HepG2 (cell line): ENCODE measurements around the gene TM4SF4. TPM values are rescaled to one million over a fixed set of nuclear protein-coding genes. Genes with fewer than 3 reads are reported as not detected.

Experiments used
- ATAC-seq: fragments of 200-7000 bp; cut with Tn5 transposase; 3 replicates; pipeline ENCODE4 v1.9.1; 2020; ENCODE audit warnings: mild to moderate bottlenecking, moderate library complexity
- BruUV-seq: library from RNA; stranded (reverse); fragments of 400-500 nt; replicated peaks from 2 replicates; lab custom pipeline; 2021; lab: Mats Ljungman, UMichigan
- CTCF ChIA-PET: fragments of 300-600 bp; formaldehyde crosslinking; extraction: SDS; loops from one replicate; lab custom pipeline; 2021; ENCODE audit warnings: low total read pairs, inconsistent platforms, low intra/inter-chr PET ratio; lab: Yijun Ruan, JAX
- POLR2A ChIA-PET: fragments of 350-600 bp; sonication (Branson Sonifier 250); formaldehyde crosslinking; loops from one replicate; lab custom pipeline; 2020; ENCODE audit warnings: antibody characterized with exemption, inconsistent platforms; lab: Yijun Ruan, JAX
- DNase-seq: peaks from one replicate; pipeline ENCODE4 v3.0.0-alpha.2; 2015; ENCODE audit warnings: low spot score
- FAIRE-seq: peaks from 3 replicates; lab custom pipeline; 2011; peaks lifted over from hg19 to GRCh38; lab: Jason Lieb, UNC
- H2AFZ ChIP-seq: one replicate; pipeline ENCODE4 v1.6.1; 2011; ENCODE audit warnings: low read length, inconsistent platforms
- H3K27ac ChIP-seq: fragments of 300-600 bp; 3 replicates; pipeline ENCODE4 v1.8.0; 2011; ENCODE audit warnings: mixed run types, mild to moderate bottlenecking, mixed read lengths, low read length, inconsistent platforms; ENCODE audit not compliant: insufficient read depth; ENCODE audit errors: extremely low read length
- H3K27me3 ChIP-seq, 2 experiments: fragments of 200-600 bp in 1 of 2; 2 replicates in 1 of 2; 3 replicates in 1 of 2; pipeline versions ENCODE4 v1.6.0 to v1.8.0; 2011; ENCODE audit warnings: low read length in 2 of 2, mild to moderate bottlenecking in 2 of 2, moderate library complexity in 2 of 2, inconsistent platforms in 1 of 2; ENCODE audit not compliant: insufficient read depth in 2 of 2, control insufficient read depth in 1 of 2
- H3K36me3 ChIP-seq, 2 experiments: fragments of 200-600 bp in 1 of 2; replicated peaks in 1 of 2; 2 replicates in 1 of 2; 3 replicates in 1 of 2; pipeline versions ENCODE4 v1.5.1 to v1.8.0; 2011; ENCODE audit warnings: low read length in 2 of 2, inconsistent platforms in 1 of 2; ENCODE audit not compliant: insufficient read depth in 2 of 2, control insufficient read depth in 1 of 2
- H3K4me1 ChIP-seq: 2 replicates; pipeline ENCODE4 v1.5.1; 2012; ENCODE audit warnings: low read length, inconsistent platforms; ENCODE audit not compliant: insufficient read depth
- H3K4me2 ChIP-seq: 2 replicates; pipeline ENCODE4 v1.6.0; 2011; ENCODE audit warnings: low read depth, low read length, inconsistent platforms
- H3K4me3 ChIP-seq, 3 experiments: fragments of 200-600 bp in 1 of 3; sonication (generic), shearing (Covaris generic) in 1 of 3; replicated peaks in 1 of 3; 2 replicates each; pipeline ENCODE4 v1.5.1; 2011 to 2016; ENCODE audit warnings: low read length in 3 of 3, inconsistent platforms in 2 of 3, low read depth in 2 of 3, mild to moderate bottlenecking in 2 of 3, control low read depth in 1 of 3, mixed read lengths in 1 of 3; ENCODE audit not compliant: insufficient read depth in 1 of 3
- H3K79me2 ChIP-seq: one replicate; pipeline ENCODE4 v1.6.1; 2011; ENCODE audit warnings: low read length, inconsistent platforms; ENCODE audit not compliant: insufficient read depth
- H3K9ac ChIP-seq: 2 replicates; pipeline ENCODE4 v1.6.0; 2011; ENCODE audit warnings: mild to moderate bottlenecking, low read depth, low read length, inconsistent platforms; ENCODE audit not compliant: insufficient read depth
- H3K9me3 ChIP-seq: 2 replicates; pipeline ENCODE4 v1.5.1; 2012; ENCODE audit warnings: mild to moderate bottlenecking, low read length
- H4K20me1 ChIP-seq: 2 replicates; pipeline ENCODE4 v1.6.0; 2011; ENCODE audit warnings: inconsistent platforms, mild to moderate bottlenecking, low read length, moderate library complexity; ENCODE audit not compliant: insufficient read depth
- BORCS8-MEF2B ChIP-seq: sonication (generic); formaldehyde crosslinking; IDR thresholded peaks from 2 replicates; pipeline ENCODE4 v1.8.0; 2022; ENCODE audit warnings: mild to moderate bottlenecking, missing genetic modification reagents
- BRD4 ChIP-seq: sonication (generic); formaldehyde crosslinking; IDR thresholded peaks from 2 replicates; pipeline ENCODE4 v1.4.0; 2020; ENCODE audit warnings: missing genetic modification reagents
- ELF3 ChIP-seq: IDR thresholded peaks from 2 replicates; pipeline ENCODE4 v1.6.1; 2016; ENCODE audit warnings: missing genetic modification reagents, missing compliant biosample characterization
- IRF1 ChIP-seq: sonication (generic); formaldehyde crosslinking; IDR thresholded peaks from 2 replicates; pipeline ENCODE4 v1.4.0; 2020; ENCODE audit warnings: low read depth, mild to moderate bottlenecking, missing genetic modification reagents
- NFAT5 ChIP-seq: sonication (generic); formaldehyde crosslinking; IDR thresholded peaks from 2 replicates; pipeline ENCODE4 v1.4.0; 2020; ENCODE audit warnings: missing genetic modification reagents
- PBX3 ChIP-seq: sonication (generic); formaldehyde crosslinking; IDR thresholded peaks from 2 replicates; pipeline ENCODE4 v1.8.1; 2023; ENCODE audit warnings: missing genetic modification reagents, inconsistent platforms, borderline replicate concordance
- RFX1 ChIP-seq: fragments of 450-650 bp; IDR thresholded peaks from 2 replicates; pipeline ENCODE4 v1.6.1; 2017
- RFX3 ChIP-seq: IDR thresholded peaks from 2 replicates; pipeline ENCODE4 v1.6.1; 2016; ENCODE audit warnings: missing biosample characterization, missing genetic modification reagents
- TCF7L2 ChIP-seq: IDR thresholded peaks from 2 replicates; pipeline ENCODE4 v1.6.1; 2011; ENCODE audit warnings: mild to moderate bottlenecking, low read depth, low read length, moderate library complexity
- U2AF2 ChIP-seq: fragments of 200-400 bp; formaldehyde crosslinking; IDR thresholded peaks from 2 replicates; pipeline ENCODE4 v1.6.1; 2017; ENCODE audit warnings: low read depth, mild to moderate bottlenecking, low read length
- ZBTB26 ChIP-seq: IDR thresholded peaks from 2 replicates; pipeline ENCODE4 v1.6.1; 2016; ENCODE audit warnings: missing compliant biosample characterization, missing genetic modification reagents, borderline replicate concordance
- ZMAT3 ChIP-seq: sonication (generic); formaldehyde crosslinking; conservative IDR thresholded peaks from 2 replicates; pipeline ENCODE4 v1.7.0; 2021; ENCODE audit warnings: missing genetic modification reagents
- ZZZ3 ChIP-seq: sonication (generic); formaldehyde crosslinking; IDR thresholded peaks from 2 replicates; pipeline ENCODE4 v1.4.0; 2020; ENCODE audit warnings: missing genetic modification reagents, mild to moderate bottlenecking, borderline replicate concordance
- WGBS: methylation state at CpG from one replicate; pipeline ENCODE4 v1.1.6; 2017; ENCODE audit warnings: low lambda C conversion rate; 5-methylcytosine and 5-hydroxymethylcytosine counted together
- in situ Hi-C: cut with HindIII; loops from 2 replicates; pipeline ENCODE4 v1.10.0; 2017; ENCODE audit warnings: low pct_unique_long_range_greater_than_20kb; ENCODE audit not compliant: extremely low pct_ligation_motif_present
- intact Hi-C: fragments of 100-400 bp; cut with micrococcal nuclease; formaldehyde crosslinking; loops from one replicate; pipeline ENCODE4 v1.10.0; 2022; ENCODE audit not compliant: unreplicated experiment
- polyA plus RNA-seq, 8 experiments: library from polyadenylated mRNA; depleted of rRNA in 3 of 8; stranded (reverse) in 7 of 8; unstranded in 1 of 8; fragments of >200 nt; fragmentation: Illumina TruSeq in 4 of 8; extraction: Trizol in 4 of 8; gene quantifications; 2 replicates each; pipeline versions ENCODE4 v1.2.1 to v1.2.3, GENCODE V29; 2011 to 2016; ENCODE audit warnings: low read depth in 4 of 8, missing spikeins in 1 of 8, mixed read lengths in 1 of 8; ENCODE audit not compliant: insufficient read depth in 1 of 8
- total RNA-seq, 5 experiments: library from RNA; depleted of rRNA; stranded (reverse); fragments of >200 nt; fragmentation: Illumina TruSeq; extraction: Trizol; gene quantifications; 2 replicates each; pipeline ENCODE4 v1.2.3, GENCODE V29; 2016; ENCODE audit warnings: low read depth in 1 of 5

TM4SF4 gene
- total and polyA plus RNA-seq, 2 of the 13 experiments (the other 11 are each of a cell fraction or from before 2014, with no cell fraction given): 0.63 to 0.95 TPM

- TF ChIP-seq NFAT5 (no peak), ZBTB26 (CRISPR knock-in tag) (no peak), U2AF2 (no peak)
- TF ChIP-seq, all 625 proteins: peak for 0
These were observed 42.3 kb upstream of the TM4SF4 start (continued) for GRCh38 chr3:149432149-149432548.

GRCh38 chr3:149435996-149436885 is 38.3 kb upstream of the TM4SF4 start:
- H3K79me2 ChIP-seq: no peaks in the 10 kb centered on the region
- FAIRE-seq (no peak), DNase-seq (no peak), ATAC-seq (0 out of 3 replicates have a peak, but pooled peaks have one; percentile 35)
- H3K27ac ChIP-seq: no peak overlapping the region
- no TSS peak for BruUV-seq
- H3K9me3 ChIP-seq: no peaks in the 10 kb centered on the region
- H3K36me3 ChIP-seq: no peaks in the 10 kb centered on the region
- POLR2A ChIA-PET: no interaction called here
- intact Hi-C loops (no loop called here), in situ Hi-C loops (no loop called here)
- H3K4me1 ChIP-seq: peaks cover 24% of the 10 kb centered on the region
- H4K20me1 ChIP-seq: no peaks in the 10 kb centered on the region
- no peak overlapping the region for H3K4me2 ChIP-seq
- no peak overlapping the region for H3K9ac ChIP-seq
- no peaks in the 10 kb centered on the region for H3K27me3 ChIP-seq
- CTCF ChIA-PET: no interaction called here
- H3K4me3 ChIP-seq: no peak overlapping the region
- no peak for TF ChIP-seq BORCS8-MEF2B (CRISPR knock-in tag)
- no peak for TF ChIP-seq ZZZ3 (CRISPR knock-in tag)
- no peak for TF ChIP-seq ELF3
- TF ChIP-seq PBX3 (CRISPR knock-in tag): no peak
- no peak for TF ChIP-seq IRF1 (CRISPR knock-in tag)
- TF ChIP-seq BRD4 (CRISPR knock-in tag): no peak
- 0 out of 2 replicates have a peak, but pooled peaks have one; percentile 24 for TF ChIP-seq RFX3 (CRISPR knock-in tag)
- no peak for TF ChIP-seq ZMAT3 (CRISPR knock-in tag)
- peak; percentile 24; the same call in 1 of the 2 replicates for TF ChIP-seq RFX1
- no peak for TF ChIP-seq TCF7L2
- 70% methylated on average over 6 of the region's 6 CpGs for WGBS
- no peak overlapping the region for H2AFZ ChIP-seq
